Measurements from ENCODE around the gene SPO11. TPM values are rescaled to one million over a fixed set of nuclear protein-coding genes. Genes with fewer than 3 reads are reported as not detected.

Gene SPO11
- polyA plus RNA-seq (ENCODE audit: insufficient read length in 3 of 3): not detected
- long read RNA-seq, donor 1: 0 reads
- long read RNA-seq, donor 2: 0 reads
- long read RNA-seq, donor 3: 0 reads
- long read RNA-seq, donor 4: 0 reads
- long read RNA-seq, donor 5: 0 reads
- long read RNA-seq, donor 6: 0 reads
- long read RNA-seq, donor 7: 0 reads
- long read RNA-seq, donor 8: 0 reads
- long read RNA-seq, donor 9: 0 reads
- long read RNA-seq, donor 10: 0 reads
- long read RNA-seq, donor 11: 0 reads
- long read RNA-seq, donor 12: 0 reads
- long read RNA-seq, donor 13: 0 reads
- long read RNA-seq, donor 14: 0 reads
- long read RNA-seq, donor 15: 0 reads
- long read RNA-seq, donor 16: 0 reads

GRCh38 chr20:57329608-57330221, at the start of gene SPO11:
TSS of gene SPO11 (plus strand) at chr20:57329803. CDS start at chr20:57329868, 65 bp downstream.
- no peak for DNase-seq (ENCODE audit: extremely low read depth in 1 of 11, low read depth in 9 of 11, low spot score in 4 of 11)

- no peak for DNase-seq (ENCODE audit: extremely low read depth in 1 of 11, low read depth in 9 of 11, low spot score in 4 of 11)
These were observed 49.4 kb upstream of the SPO11 start for GRCh38 chr20:57280221-57280620.

- DNase-seq (ENCODE audit: extremely low read depth in 1 of 11, low read depth in 9 of 11, low spot score in 4 of 11): no peak
These were observed 47.7 kb upstream of the SPO11 start for GRCh38 chr20:57281900-57282299.

- no peak for DNase-seq (ENCODE audit: extremely low read depth in 1 of 11, low read depth in 9 of 11, low spot score in 4 of 11)
These were observed 46.8 kb upstream of the SPO11 start for GRCh38 chr20:57282670-57283361.

GRCh38 chr20:57283860-57284259, 45.7 kb upstream of the SPO11 start:
- DNase-seq (ENCODE audit: extremely low read depth in 1 of 11, low read depth in 9 of 11, low spot score in 4 of 11): no peak

GRCh38 chr20:57287007-57287880, 42.4 kb upstream of the SPO11 start:
- DNase-seq (ENCODE audit: extremely low read depth in 1 of 11, low read depth in 9 of 11, low spot score in 4 of 11): no peak

- no peak for DNase-seq (ENCODE audit: extremely low read depth in 1 of 11, low read depth in 9 of 11, low spot score in 4 of 11)
These were observed 41.7 kb upstream of the SPO11 start for GRCh38 chr20:57287901-57288300.

DNA sequence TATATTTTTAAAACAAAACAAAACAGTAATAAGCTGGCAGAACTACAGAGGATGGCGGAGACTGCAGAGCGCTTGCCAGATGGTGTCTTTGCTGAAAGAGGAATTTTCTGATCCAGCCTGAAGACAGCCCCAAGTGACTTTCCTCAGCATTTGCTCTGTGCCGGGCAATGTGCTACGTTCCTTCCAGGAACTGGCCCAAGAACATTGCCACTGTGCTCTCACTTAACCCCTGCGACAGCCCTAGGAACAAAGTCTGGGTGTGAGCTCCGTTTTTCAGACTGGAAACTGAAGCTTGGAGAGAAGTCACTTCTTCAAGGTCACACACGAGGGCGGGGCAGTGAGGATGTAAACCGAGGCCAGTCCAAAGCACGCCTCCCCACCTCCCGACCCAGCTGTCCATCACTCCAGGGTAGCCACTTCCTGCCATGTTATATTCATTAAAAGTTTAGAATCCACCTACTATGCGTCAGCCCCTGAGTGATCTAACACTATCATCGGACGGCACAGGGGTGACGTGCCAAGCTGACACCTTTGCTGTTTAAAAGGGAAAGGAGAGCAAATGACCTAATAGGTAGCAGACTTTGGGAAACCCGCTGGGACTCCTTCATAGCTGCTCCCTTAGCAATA, 40.8 kb upstream of the SPO11 start:
- DNase-seq (ENCODE audit: extremely low read depth in 1 of 11, low read depth in 9 of 11, low spot score in 4 of 11): no peak

DNA sequence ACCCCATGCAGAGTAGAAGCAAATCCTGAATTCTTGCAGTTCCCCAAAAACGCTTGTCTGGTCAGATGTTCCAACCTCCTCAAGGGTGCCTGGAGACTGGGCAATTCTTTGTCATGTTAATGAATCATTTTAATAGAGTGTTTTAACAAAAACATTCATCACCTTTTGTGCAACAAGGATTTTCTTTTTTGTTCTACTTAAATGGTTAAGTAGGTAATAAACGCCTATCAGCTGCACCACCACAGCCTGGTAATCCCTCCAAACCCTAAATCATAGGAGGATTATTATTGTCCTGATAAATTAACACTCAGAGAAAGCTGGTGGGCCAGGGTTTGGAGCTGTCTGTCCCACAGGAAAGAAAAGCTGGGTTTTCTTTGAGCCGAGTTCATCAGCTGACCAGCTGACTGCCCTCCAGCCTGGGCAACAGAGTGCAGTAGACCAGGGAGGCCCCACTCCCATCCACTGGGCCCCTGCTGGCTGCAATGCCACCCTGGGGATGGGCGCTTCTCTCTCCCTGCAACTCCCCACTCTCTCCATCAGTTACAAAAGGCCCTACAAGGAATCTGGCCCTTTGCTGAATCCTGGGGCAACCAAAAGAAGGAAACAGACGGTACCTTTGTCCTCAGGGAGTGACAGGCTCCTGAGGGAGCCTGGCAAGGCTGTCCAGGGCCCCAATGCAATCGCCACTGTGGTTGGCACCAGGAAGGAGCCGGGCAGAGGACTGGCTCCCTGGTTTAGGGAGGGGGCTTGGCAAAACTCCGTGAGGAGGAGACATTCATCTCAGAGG, 40.0 kb upstream of the SPO11 start:
- DNase-seq (ENCODE audit: extremely low read depth in 1 of 11, low read depth in 9 of 11, low spot score in 4 of 11): no peak

GRCh38 chr20:57290178-57290484, 39.5 kb upstream of the SPO11 start:
- DNase-seq (ENCODE audit: extremely low read depth in 1 of 11, low read depth in 9 of 11, low spot score in 4 of 11): no peak

GRCh38 chr20:57291003-57291402, 38.6 kb upstream of the SPO11 start:
- no peak for DNase-seq (ENCODE audit: extremely low read depth in 1 of 11, low read depth in 9 of 11, low spot score in 4 of 11)

- no peak for DNase-seq (ENCODE audit: extremely low read depth in 1 of 11, low read depth in 9 of 11, low spot score in 4 of 11)
These were observed 37.9 kb upstream of the SPO11 start for GRCh38 chr20:57291694-57292093.

DNA sequence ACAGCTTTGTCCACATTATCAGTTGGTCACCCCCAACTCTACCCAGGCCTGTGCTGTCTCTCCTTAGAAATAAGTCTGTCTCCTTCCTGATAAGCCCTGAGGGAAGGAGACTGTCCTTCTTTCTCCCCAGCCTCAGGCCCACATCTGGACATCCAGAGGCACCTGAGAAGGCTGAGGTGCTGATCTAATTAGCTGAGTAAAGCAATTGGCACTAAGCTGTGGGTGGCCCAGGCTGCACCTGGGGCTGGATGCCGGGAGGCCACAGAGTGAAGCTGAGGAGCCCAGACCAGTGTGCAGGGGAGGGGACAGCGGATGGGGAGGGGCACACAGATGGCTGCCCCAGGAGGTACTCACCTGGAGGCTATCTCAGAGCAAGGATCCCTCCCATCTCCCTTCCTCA, 37.0 kb upstream of the SPO11 start:
- DNase-seq (ENCODE audit: extremely low read depth in 1 of 11, low read depth in 9 of 11, low spot score in 4 of 11): no peak

GRCh38 chr20:57293995-57294394, 35.6 kb upstream of the SPO11 start:
- DNase-seq (ENCODE audit: extremely low read depth in 1 of 11, low read depth in 9 of 11, low spot score in 4 of 11): no peak

DNA sequence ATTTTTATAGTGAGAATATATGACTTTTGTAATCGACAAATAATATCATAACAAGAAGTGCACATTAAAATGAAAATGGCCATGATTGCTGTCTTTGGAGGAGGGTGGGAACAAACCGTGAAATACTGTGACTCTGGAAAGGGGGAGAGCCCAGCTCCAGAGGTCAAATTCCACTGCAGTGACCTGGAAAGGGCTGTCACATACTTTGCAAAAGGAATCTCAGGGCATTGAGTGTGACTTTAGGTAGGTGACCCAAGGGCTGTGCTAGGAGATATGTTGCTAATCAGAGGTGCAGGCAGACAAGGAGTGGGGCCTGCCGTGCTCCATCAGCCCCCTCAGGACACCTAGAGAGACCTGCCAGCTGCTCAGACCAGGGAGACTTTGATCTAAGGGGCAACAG, 35.1 kb upstream of the SPO11 start:
- peak in 5 of 11 donors; percentile 43 to 76 (median 72) for DNase-seq (ENCODE audit: extremely low read depth in 1 of 11, low read depth in 9 of 11, low spot score in 4 of 11)

DNA sequence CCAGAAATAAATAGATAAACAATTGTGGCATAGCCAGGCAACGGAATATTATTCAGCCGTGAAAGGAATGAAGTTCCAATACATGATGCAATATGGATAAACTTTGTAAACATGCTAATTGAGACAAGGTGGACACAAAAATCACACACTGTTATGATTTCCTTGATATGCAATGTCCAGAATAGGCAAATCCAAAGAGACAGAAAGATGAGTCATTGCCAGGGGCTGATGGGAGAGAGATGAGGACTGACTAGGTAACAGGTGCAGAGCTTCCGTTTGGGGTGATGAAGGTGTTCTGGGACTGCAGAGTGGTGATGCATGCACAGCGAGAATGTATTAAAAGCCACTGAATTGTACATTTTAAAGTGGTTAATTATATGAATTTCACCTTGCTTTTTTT, 31.1 kb upstream of the SPO11 start:
- DNase-seq (ENCODE audit: extremely low read depth in 1 of 11, low read depth in 9 of 11, low spot score in 4 of 11): no peak

GRCh38 chr20:57301026-57301425, 28.6 kb upstream of the SPO11 start:
- DNase-seq (ENCODE audit: extremely low read depth in 1 of 11, low read depth in 9 of 11, low spot score in 4 of 11): no peak

- no peak for DNase-seq (ENCODE audit: extremely low read depth in 1 of 11, low read depth in 9 of 11, low spot score in 4 of 11)
These were observed 22.9 kb upstream of the SPO11 start for GRCh38 chr20:57306747-57307146.
